Neuron (in vitro differentiated cells): ENCODE results near the gene NPHP1.
"Not testable (repeated sequence)": the region's sequence is repeated elsewhere in the genome, so short reads cannot be mapped to it uniquely, and the experiment has no call there.

Experiments
- H2AFZ ChIP-seq: one replicate; pipeline ENCODE4 v1.6.1; 2013; ENCODE audit warnings: low read depth, mild to moderate bottlenecking, inconsistent platforms, low read length, moderate library complexity
- H3K27me3 ChIP-seq: one replicate; pipeline ENCODE4 v1.6.1; 2013; ENCODE audit warnings: low read length; ENCODE audit not compliant: insufficient read depth
- H3K36me3 ChIP-seq: one replicate; pipeline ENCODE4 v1.6.1; 2013; ENCODE audit warnings: low read length; ENCODE audit not compliant: insufficient read depth
- H3K4me1 ChIP-seq: one replicate; pipeline ENCODE4 v1.6.1; 2013; ENCODE audit warnings: low read length; ENCODE audit not compliant: insufficient read depth
- H3K4me3 ChIP-seq: 2 replicates; pipeline ENCODE4 v1.5.1; 2013; ENCODE audit warnings: mild to moderate bottlenecking, low read length, moderate library complexity
- H3K9me3 ChIP-seq: one replicate; pipeline ENCODE4 v1.6.1; 2013; ENCODE audit warnings: low read length

The NPHP1 gene

DNA sequence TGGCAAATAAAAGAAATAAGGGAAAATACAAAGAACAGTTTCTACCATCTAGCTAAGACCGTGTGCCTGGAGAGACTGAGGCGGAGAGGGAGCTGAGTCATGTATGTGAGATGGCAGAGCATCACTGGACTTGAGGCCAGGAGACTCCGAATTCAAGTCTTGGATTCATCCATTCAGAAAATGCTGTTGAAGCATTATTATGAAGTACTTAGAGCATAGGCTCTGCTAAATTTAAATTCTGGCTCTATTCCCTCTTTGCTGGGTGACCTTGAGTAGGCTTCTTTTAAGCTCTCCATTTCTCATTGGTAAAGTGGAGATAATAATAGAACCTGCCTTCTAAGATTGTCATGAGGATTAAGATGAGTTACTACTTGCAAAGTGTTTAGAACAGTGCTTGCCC lies 34.7 kb downstream of the NPHP1 start:
- Histone ChIP-seq H3K36me3 (no peaks in the 10 kb centered on the region), H3K4me1 (no peaks in the 10 kb centered on the region), H3K4me3 (no peak overlapping the region), H3K27me3 (no peaks in the 10 kb centered on the region), H2AFZ (no peak overlapping the region), H3K9me3 (no peaks in the 10 kb centered on the region)

DNA sequence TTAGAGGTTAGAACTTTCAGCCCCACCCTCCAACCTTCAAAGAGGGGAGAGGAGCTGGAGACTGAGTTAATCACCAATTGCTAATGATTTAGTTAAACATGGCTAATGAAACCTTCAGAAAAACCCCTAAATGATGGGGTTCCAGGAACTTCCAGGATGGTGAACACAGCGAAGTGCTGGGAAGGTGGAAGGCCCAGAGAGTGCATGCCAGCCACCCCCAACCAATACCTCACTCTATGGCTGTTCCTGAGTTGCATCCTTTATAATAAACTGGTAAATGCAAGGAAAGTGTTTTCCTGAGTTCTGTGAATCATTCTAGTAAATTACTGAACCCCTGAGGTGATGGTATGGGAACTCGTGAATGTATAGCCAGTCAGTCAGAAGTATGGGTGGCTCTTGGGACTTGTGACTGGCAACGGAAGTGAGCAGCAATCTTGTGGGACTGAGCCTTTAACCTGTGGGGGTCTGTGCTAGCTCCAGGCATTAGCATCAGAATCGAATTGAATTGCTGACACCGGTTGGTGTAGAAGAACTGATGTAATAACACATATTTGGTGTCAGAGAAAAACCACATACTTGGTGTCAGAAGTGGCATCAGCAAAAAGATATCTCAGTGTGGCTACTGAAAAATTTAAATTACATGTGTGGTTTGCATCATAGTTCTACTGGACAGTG lies 37.4 kb downstream of the NPHP1 start:
- Histone ChIP-seq H3K36me3 (no peaks in the 10 kb centered on the region), H3K4me1 (no peaks in the 10 kb centered on the region), H3K9me3 (no peaks in the 10 kb centered on the region), H3K4me3 (no peak overlapping the region), H3K27me3 (no peaks in the 10 kb centered on the region), H2AFZ (no peak overlapping the region)

DNA sequence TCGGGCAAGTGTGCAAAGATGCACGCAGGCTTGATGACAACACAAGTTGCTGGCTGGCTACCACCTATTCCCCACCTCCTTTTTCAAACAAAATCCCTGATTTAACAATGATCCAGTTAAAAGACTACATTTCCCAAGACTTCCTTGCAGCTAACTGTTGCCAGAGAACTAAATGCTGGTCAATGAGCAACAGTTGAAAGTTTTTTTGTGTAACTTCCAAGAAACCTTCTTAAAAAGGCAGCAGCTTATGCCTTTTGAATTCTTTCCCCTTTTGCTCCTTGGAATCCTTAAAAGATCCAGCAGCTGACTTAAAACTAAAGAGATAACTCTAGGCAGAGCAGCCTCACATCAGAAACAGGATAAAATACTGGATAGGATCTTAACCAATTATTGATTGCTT lies 38.5 kb downstream of the NPHP1 start:
- Histone ChIP-seq H3K4me3 (no peak overlapping the region), H3K4me1 (no peaks in the 10 kb centered on the region), H3K36me3 (no peaks in the 10 kb centered on the region)

DNA sequence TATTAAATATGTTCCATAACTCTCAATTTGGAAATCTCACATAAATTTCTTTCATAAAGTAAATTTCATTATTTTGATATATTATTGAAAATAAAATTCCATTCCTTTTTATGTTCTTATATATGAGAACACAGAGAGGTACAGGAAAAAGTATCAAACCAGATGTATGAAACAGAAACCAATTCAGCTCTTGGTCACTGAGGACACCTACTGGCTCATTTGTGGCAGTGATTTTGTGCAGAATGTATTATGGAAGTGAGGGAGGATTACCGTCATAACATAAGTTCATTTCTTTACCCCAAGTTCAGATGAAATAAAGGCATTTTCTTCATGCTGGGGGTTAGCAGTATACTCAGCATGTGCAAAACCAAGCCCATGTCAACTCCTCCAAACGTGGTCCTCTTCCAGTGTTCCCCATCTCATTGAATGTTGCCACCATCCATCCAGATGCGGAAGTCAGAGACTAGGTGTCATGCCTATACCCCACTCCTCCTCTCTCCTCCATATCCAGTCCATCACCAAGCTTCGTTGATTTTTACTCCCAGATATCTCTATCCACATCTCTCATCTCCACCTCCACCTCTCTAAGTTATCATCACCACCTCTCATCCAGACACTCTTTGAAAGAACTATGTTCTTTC lies 47.5 kb downstream of the NPHP1 start:
- no peak overlapping the region for H3K4me3 ChIP-seq
- peaks cover 4% of the 10 kb centered on the region for H3K9me3 ChIP-seq
- H3K36me3 ChIP-seq = no peaks in the 10 kb centered on the region
- no peaks in the 10 kb centered on the region for H3K27me3 ChIP-seq
- no peak overlapping the region for H2AFZ ChIP-seq
- no peaks in the 10 kb centered on the region for H3K4me1 ChIP-seq

More for the DNA sequence above, 38.5 kb downstream of the NPHP1 start:
- Histone ChIP-seq H3K9me3 (no peaks in the 10 kb centered on the region), H2AFZ (no peak overlapping the region), H3K27me3 (no peaks in the 10 kb centered on the region)

DNA sequence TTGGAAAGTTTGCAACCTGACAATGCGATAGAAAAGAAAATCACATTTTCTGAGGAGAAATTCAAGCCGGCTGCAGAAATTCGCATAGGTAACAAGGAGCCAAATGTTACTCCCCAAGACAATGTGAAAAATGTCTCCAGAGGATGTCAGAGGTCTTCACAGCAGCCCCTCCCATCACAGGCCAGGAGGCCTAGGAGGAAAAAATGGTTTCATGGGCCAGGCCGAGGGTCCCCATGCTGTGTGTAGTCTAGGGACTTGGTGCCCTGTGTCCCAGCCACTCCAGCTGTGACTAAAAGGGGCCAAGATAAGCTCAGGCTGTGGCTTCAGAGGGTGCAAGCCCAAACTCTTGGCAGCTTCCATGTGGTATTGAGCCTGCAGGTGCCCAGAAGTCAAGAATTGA lies 50.0 kb downstream of the NPHP1 start:
- not testable (repeated sequence) for H3K36me3 ChIP-seq, H3K9me3 ChIP-seq, H3K27me3 ChIP-seq, H2AFZ ChIP-seq, H3K4me3 ChIP-seq, H3K4me1 ChIP-seq

DNA sequence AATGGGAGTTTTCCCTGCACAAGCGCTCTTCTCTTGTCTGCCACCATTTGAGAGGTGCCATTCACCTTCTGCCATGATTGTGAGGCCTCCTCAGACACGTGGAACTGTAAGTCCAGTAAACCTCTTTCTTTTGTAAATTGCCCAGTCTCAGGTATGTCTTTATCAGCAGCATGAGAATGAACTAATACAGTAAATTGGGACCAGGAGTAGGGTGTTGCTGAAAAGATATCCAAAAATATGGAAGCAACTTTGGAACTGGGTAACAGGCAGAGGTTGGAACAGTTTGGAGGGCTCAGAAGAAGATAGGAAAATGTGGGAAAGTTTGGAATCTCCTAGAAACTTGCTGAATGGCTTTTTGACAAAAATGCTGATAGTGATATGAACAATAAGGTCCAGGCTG lies 50.6 kb downstream of the NPHP1 start:
- not testable (repeated sequence) for H3K4me3 ChIP-seq, H3K27me3 ChIP-seq, H3K36me3 ChIP-seq, H3K9me3 ChIP-seq, H2AFZ ChIP-seq, H3K4me1 ChIP-seq

DNA sequence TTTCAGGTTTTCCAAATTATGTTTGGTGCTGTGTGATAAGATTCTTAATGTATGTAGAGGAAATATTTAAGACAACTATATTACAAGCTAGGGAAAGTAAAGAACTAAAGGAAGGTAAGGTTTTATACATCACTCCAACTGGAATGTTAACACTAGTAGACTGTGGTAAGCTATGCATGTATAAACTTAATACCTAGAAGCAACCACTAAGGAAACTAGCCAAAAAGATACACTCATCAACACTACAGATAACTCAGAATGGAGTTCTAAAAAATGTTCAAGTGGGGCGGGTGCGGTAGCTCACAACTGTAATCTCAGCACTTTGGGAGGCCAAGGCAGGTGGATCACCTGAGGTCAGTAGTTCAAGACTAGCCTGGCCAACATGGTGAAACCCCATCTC lies 51.4 kb downstream of the NPHP1 start:
- H3K36me3 ChIP-seq = no peaks in the 10 kb centered on the region
- peaks cover 4% of the 10 kb centered on the region for H3K9me3 ChIP-seq
- no peaks in the 10 kb centered on the region for H3K4me1 ChIP-seq
- no peaks in the 10 kb centered on the region for H3K27me3 ChIP-seq
- no peak overlapping the region for H3K4me3 ChIP-seq
- no peak overlapping the region for H2AFZ ChIP-seq

DNA sequence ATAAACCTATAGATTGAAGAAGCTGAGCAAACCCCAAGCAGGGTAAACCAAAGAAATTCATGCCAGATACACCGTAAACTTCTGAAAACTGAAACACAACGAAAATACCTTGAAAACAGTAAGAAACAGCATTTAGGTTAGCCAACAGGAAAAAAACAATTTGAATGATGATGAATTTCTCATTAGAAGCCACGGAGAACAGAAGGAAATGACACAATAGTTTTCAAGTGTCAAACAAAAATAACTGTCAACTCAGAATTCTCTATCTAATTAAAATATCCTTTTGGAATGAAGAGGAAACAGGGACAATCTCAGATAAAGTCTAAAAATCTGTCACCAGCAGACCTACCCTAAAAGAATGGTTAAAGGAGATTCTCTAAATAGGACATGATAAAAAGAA lies 51.9 kb downstream of the NPHP1 start:
- no peak overlapping the region for H3K4me3 ChIP-seq
- H2AFZ ChIP-seq = no peak overlapping the region
- peaks cover 4% of the 10 kb centered on the region for H3K9me3 ChIP-seq
- no peaks in the 10 kb centered on the region for H3K27me3 ChIP-seq
- H3K4me1 ChIP-seq = no peaks in the 10 kb centered on the region
- H3K36me3 ChIP-seq = no peaks in the 10 kb centered on the region

DNA sequence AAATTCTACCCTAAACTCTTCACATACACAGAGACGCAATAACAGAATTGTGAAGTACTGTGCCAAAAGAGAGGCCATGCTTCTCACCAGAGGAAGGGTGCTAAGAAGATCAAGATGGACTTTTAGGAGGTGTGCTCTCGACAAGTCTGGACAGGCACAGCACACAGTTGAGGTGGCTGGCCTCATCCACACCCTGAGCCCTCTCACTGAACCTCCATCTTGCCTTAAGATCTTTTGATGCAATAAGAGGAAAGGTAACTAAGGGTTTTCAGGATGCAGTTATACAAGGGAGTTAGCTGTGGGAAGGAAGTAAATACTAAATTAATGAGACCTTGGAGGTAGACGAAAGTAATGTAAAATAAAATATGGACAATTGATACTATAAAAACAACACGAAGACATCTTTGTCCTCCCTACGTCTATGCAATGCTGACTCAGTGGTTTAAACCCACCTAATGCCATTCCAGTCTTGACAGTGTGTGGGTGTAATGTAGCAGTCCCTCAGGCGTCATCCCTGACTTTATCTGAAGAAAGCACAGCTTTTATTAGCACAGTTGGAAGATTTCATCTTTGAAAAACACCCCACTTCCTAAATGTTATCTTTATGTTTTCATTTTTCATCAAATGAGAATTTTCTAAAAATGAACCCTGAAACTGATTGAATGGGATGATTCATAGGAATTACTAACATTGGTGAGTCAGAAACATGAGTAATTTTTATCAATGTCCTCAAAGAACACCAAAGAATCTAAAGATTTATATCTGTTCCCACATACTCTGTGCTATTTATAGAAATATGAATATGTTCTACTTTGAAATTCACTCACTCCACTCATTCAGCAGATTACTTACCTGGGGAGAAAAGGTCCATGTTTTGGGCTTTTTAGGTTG lies 55.2 kb downstream of the NPHP1 start:
- no peak overlapping the region for H2AFZ ChIP-seq
- no peaks in the 10 kb centered on the region for H3K9me3 ChIP-seq
- no peaks in the 10 kb centered on the region for H3K36me3 ChIP-seq
- no peaks in the 10 kb centered on the region for H3K4me1 ChIP-seq
- no peak overlapping the region for H3K4me3 ChIP-seq
- no peaks in the 10 kb centered on the region for H3K27me3 ChIP-seq

DNA sequence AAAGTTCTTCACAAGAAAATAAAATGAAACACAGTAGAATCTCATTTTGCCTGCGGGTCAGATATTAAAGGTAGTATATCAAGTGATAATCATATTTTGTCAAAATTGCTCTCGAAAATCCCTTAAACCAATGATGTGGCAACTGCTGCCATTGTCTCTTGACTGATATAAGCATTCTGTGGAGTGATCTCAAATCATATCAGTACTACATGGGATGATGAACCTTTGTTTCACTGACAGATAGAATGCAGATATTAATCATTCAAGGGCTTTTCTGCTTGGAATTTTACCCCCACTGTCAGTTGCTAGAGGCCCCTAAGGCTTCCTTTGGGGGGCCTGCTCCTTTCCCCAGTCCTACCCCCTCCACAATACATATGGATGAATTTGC lies 57.9 kb downstream of the NPHP1 start:
- H3K27me3 ChIP-seq = no peaks in the 10 kb centered on the region
- no peaks in the 10 kb centered on the region for H3K36me3 ChIP-seq
- no peak overlapping the region for H2AFZ ChIP-seq
- H3K4me1 ChIP-seq = no peaks in the 10 kb centered on the region
- H3K4me3 ChIP-seq = no peak overlapping the region
- H3K9me3 ChIP-seq = no peaks in the 10 kb centered on the region

DNA sequence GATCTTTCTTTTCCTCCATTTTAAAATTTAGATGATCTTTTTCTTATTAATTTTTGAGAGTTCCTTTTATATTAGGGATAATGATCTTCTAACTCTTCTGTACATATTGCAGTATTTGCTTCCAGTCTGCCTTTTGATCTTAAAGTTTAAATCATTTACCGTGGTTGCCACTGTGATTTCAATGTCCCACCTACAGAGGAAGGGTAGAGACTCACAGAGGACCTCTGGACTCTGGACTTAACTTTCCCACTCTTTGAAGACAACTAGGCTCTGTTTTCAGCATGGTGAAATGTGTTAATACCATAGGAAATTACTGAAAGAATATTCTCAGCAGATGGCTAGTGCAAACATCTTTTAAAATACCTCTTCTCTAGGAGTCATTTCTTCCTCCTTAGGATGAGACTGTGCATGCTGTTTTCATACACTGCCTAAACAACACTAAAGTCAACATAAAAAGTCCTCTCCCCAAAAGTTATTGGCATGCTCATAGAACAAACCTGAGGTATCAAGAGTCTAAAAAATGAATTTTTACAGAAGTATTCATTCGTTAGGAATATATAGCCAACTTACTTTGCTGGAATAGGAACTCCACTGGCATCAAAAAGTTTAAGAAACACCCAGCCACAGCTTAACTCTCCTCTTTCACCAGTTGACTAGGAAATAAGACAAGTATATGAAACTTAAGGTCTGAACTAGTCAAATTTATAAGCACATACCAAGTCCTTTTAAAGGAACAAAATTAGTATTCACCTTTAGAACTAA lies 58.4 kb downstream of the NPHP1 start:
- Histone ChIP-seq H3K27me3 (no peaks in the 10 kb centered on the region), H2AFZ (no peak overlapping the region), H3K36me3 (no peaks in the 10 kb centered on the region), H3K9me3 (no peaks in the 10 kb centered on the region), H3K4me3 (no peak overlapping the region), H3K4me1 (no peaks in the 10 kb centered on the region)

DNA sequence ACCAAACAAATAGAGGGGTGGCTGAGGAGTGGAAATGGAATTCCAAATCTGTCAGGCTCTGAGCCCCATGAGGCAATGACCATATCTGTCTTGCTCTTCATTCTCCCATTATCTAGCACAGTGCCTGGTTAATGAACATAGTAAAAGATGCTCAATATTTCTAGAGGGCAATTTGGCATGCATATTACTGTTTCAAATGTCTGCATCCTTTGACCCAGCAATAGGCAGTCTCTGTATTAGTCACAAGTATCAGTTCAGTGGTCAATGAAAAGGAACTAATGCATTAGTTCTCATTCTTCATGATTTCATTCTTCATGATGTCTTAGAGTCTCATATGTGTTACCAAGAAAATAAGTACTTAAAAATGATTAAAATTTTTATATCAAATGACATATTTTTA lies 60.8 kb downstream of the NPHP1 start:
- Histone ChIP-seq H3K4me3 (no peak overlapping the region), H3K9me3 (no peaks in the 10 kb centered on the region), H3K36me3 (no peaks in the 10 kb centered on the region), H3K27me3 (no peaks in the 10 kb centered on the region), H3K4me1 (no peaks in the 10 kb centered on the region), H2AFZ (no peak overlapping the region)

DNA sequence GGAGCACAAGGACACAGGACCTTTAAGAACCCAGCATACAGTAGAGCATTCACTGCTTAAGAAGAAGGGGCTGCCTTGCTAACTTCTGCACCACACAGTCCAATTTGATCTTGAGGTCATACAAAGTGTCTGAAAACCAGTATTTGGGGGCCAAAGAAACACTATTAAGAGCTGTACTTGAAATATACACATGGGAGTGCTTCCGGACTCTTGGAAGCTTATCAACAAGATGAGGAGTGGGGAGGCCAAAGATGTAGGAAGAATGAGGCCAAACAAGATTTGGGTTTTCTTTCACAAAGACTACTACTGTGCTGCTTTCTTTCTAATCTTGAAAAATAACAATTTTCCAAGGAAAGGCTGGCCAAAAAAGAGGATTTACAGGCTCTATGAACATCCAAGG lies 64.4 kb downstream of the NPHP1 start:
- Histone ChIP-seq H3K4me1 (no peaks in the 10 kb centered on the region), H3K9me3 (no peaks in the 10 kb centered on the region), H3K27me3 (no peaks in the 10 kb centered on the region), H2AFZ (no peak overlapping the region), H3K4me3 (no peak overlapping the region), H3K36me3 (no peaks in the 10 kb centered on the region)
